Adipocyte (in vitro differentiated cells): ENCODE results near the gene ARL6IP1.
"Not testable (repeated sequence)": the region's sequence is repeated elsewhere in the genome, so short reads cannot be mapped to it uniquely, and the experiment has no call there.

Experiments used
- DNase-seq: peaks from one replicate; pipeline ENCODE4 v3.0.0-alpha.2; 2015; ENCODE audit warnings: low read depth
- H3K27me3 ChIP-seq: replicated peaks from 2 replicates; pipeline ENCODE4 v1.7.0; 2013; ENCODE audit warnings: mild to moderate bottlenecking, low read length, moderate library complexity; ENCODE audit not compliant: control insufficient read depth, insufficient read depth
- H3K36me3 ChIP-seq: 2 replicates; pipeline ENCODE4 v1.7.0; 2013; ENCODE audit warnings: low read length, mild to moderate bottlenecking, moderate library complexity; ENCODE audit not compliant: control insufficient read depth, insufficient read depth, severe bottlenecking
- H3K4me1 ChIP-seq: 2 replicates; pipeline ENCODE4 v1.7.0; 2013; ENCODE audit warnings: mild to moderate bottlenecking, low read length, moderate library complexity; ENCODE audit not compliant: control insufficient read depth, insufficient read depth
- H3K4me3 ChIP-seq: 2 replicates; pipeline ENCODE4 v1.7.0; 2013; ENCODE audit warnings: mild to moderate bottlenecking, low read length, moderate library complexity
- H3K9ac ChIP-seq: 2 replicates; pipeline ENCODE4 v1.7.0; 2013; ENCODE audit warnings: mild to moderate bottlenecking, low read length, moderate library complexity
- H3K9me3 ChIP-seq: 2 replicates; pipeline ENCODE4 v1.7.0; 2013; ENCODE audit warnings: mild to moderate bottlenecking, low read length, moderate library complexity; ENCODE audit not compliant: control insufficient read depth

ARL6IP1 gene

DNA sequence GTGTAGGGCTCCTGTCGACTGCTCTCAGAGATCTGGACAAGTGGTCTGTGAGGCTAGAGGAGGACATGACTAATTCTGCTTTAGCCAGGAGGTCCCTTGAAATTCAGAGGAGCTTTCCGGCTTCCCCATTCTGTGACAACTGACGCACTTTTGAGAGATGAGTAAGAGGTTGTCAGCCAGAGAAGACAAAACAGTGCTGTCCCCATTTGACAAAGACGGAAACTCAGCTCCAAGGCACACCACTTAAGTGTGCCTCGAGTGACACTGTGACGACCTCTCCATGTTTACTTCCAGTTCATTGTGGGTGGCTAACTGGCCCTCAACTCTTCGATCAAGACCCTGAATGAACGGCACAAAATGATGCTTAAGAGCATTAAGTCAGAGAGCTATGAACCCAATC, 58.5 kb downstream of the ARL6IP1 start:
- not testable (repeated sequence) for H3K9ac ChIP-seq, DNase-seq, H3K9me3 ChIP-seq, H3K4me3 ChIP-seq, H3K27me3 ChIP-seq, H3K36me3 ChIP-seq, H3K4me1 ChIP-seq
